Measurements from ENCODE around the gene RAB19.

RAB19 gene

DNA sequence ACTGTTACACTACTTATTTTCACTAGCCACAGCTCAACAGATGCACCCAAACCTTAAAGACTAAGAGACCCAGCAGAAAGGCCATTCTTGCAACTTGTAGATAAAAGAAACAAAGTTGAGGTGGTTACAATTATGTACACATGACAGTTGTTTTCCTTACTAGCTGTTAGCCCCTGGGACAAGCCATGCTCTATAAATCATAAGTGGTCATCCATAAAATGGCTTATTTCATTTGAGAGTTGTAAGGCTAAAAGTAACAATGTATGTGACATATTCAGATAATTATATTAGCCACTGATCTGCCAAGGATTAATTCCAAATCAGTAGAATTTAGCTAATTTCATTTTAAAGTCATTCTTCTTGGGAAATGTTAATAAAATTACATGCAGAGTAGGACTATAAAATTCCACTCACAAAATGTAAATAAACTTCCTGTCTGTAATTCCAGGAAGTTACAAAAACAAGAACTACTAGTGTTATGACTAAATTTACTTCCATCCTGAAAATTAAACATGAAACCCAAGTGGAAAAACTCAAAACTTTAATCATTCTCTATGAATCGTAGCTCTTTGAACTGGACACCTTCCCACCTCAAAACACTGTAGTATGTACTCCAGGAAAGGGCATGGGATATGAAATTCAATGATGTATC lies 18.8 kb upstream of the RAB19 start:
- H3K4me3 ChIP-seq (ENCODE audit: low read depth, low read length), result no peak overlapping the region
- peaks cover 10 to 17% of the 10 kb centered on the region in 2 experiments; a peak in 2 of 3 replicates for H3K36me3 ChIP-seq (ENCODE audit: control insufficient read depth in 2 of 2, insufficient read depth in 1 of 2, low read length in 2 of 2)
- TF ChIP-seq FEZF1 (tag by site-specific recombination; IDR thresholded peaks at IDR 0.05) (peak; percentile 40; the same call in 1 of the 2 replicates), WT1 (tag by site-specific recombination; IDR thresholded peaks at IDR 0.05) (peak; percentile 58), OSR2 (tag by site-specific recombination; IDR thresholded peaks at IDR 0.05) (peak; percentile 84), OVOL3 (tag by site-specific recombination; IDR thresholded peaks at IDR 0.05) (0 out of 2 replicates have a peak, but pooled peaks have one; percentile 62), ZXDB (tag by site-specific recombination; IDR thresholded peaks at IDR 0.05) (0 out of 2 replicates have a peak, but pooled peaks have one; percentile 23), ZEB2 (tag by site-specific recombination; IDR thresholded peaks at IDR 0.05) (no peak), SCRT2 (tag by site-specific recombination; IDR thresholded peaks at IDR 0.05) (peak; percentile 38; the same call in 1 of the 2 replicates), IKZF3 (tag by site-specific recombination; IDR thresholded peaks at IDR 0.05) (no peak), ZNF121 (tag by site-specific recombination; IDR thresholded peaks at IDR 0.05) (no peak), GLIS2 (tag by site-specific recombination; IDR thresholded peaks at IDR 0.05) (no peak), KLF10 (tag by site-specific recombination; IDR thresholded peaks at IDR 0.05) (no peak)
- TF ChIP-seq, protein P1, sequence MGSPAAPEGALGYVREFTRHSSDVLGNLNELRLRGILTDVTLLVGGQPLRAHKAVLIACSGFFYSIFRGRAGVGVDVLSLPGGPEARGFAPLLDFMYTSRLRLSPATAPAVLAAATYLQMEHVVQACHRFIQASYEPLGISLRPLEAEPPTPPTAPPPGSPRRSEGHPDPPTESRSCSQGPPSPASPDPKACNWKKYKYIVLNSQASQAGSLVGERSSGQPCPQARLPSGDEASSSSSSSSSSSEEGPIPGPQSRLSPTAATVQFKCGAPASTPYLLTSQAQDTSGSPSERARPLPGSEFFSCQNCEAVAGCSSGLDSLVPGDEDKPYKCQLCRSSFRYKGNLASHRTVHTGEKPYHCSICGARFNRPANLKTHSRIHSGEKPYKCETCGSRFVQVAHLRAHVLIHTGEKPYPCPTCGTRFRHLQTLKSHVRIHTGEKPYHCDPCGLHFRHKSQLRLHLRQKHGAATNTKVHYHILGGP (tag by site-specific recombination; IDR thresholded peaks at IDR 0.05), result peak; percentile 59
- TF ChIP-seq, protein P2, sequence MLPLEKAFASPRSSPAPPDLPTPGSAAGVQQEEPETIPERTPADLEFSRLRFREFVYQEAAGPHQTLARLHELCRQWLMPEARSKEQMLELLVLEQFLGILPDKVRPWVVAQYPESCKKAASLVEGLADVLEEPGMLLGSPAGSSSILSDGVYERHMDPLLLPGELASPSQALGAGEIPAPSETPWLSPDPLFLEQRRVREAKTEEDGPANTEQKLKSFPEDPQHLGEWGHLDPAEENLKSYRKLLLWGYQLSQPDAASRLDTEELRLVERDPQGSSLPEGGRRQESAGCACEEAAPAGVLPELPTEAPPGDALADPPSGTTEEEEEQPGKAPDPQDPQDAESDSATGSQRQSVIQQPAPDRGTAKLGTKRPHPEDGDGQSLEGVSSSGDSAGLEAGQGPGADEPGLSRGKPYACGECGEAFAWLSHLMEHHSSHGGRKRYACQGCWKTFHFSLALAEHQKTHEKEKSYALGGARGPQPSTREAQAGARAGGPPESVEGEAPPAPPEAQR (tag by site-specific recombination; IDR thresholded peaks at IDR 0.05), result no peak
- TF ChIP-seq, protein P3, sequence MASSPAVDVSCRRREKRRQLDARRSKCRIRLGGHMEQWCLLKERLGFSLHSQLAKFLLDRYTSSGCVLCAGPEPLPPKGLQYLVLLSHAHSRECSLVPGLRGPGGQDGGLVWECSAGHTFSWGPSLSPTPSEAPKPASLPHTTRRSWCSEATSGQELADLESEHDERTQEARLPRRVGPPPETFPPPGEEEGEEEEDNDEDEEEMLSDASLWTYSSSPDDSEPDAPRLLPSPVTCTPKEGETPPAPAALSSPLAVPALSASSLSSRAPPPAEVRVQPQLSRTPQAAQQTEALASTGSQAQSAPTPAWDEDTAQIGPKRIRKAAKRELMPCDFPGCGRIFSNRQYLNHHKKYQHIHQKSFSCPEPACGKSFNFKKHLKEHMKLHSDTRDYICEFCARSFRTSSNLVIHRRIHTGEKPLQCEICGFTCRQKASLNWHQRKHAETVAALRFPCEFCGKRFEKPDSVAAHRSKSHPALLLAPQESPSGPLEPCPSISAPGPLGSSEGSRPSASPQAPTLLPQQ (tag by site-specific recombination; IDR thresholded peaks at IDR 0.05), result no peak
- TF ChIP-seq, protein P4, sequence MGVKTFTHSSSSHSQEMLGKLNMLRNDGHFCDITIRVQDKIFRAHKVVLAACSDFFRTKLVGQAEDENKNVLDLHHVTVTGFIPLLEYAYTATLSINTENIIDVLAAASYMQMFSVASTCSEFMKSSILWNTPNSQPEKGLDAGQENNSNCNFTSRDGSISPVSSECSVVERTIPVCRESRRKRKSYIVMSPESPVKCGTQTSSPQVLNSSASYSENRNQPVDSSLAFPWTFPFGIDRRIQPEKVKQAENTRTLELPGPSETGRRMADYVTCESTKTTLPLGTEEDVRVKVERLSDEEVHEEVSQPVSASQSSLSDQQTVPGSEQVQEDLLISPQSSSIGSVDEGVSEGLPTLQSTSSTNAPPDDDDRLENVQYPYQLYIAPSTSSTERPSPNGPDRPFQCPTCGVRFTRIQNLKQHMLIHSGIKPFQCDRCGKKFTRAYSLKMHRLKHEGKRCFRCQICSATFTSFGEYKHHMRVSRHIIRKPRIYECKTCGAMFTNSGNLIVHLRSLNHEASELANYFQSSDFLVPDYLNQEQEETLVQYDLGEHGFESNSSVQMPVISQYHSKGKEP (tag by site-specific recombination; IDR thresholded peaks at IDR 0.05), result peak; percentile 70
- TF ChIP-seq, protein P5, sequence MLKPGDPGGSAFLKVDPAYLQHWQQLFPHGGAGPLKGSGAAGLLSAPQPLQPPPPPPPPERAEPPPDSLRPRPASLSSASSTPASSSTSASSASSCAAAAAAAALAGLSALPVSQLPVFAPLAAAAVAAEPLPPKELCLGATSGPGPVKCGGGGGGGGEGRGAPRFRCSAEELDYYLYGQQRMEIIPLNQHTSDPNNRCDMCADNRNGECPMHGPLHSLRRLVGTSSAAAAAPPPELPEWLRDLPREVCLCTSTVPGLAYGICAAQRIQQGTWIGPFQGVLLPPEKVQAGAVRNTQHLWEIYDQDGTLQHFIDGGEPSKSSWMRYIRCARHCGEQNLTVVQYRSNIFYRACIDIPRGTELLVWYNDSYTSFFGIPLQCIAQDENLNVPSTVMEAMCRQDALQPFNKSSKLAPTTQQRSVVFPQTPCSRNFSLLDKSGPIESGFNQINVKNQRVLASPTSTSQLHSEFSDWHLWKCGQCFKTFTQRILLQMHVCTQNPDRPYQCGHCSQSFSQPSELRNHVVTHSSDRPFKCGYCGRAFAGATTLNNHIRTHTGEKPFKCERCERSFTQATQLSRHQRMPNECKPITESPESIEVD (tag by site-specific recombination; IDR thresholded peaks at IDR 0.05), result peak; percentile 86
- TF ChIP-seq, protein P6, sequence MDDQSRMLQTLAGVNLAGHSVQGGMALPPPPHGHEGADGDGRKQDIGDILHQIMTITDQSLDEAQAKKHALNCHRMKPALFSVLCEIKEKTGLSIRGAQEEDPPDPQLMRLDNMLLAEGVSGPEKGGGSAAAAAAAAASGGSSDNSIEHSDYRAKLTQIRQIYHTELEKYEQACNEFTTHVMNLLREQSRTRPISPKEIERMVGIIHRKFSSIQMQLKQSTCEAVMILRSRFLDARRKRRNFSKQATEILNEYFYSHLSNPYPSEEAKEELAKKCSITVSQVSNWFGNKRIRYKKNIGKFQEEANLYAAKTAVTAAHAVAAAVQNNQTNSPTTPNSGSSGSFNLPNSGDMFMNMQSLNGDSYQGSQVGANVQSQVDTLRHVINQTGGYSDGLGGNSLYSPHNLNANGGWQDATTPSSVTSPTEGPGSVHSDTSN (CRISPR knock-in tag; IDR thresholded peaks at IDR 0.05), result no peak
- H3K27ac ChIP-seq (ENCODE audit: extremely low read depth, low read depth, low read length), result no peak overlapping the region
- ChIA-PET CTCF (interaction anchor here (0.6 to 0.9 kb wide), 2 partner anchors 59 to 169 kb away, joined by 3 read pairs; no protein-coding TSS in a partner anchor), POLR2A (interaction anchor here (0.6 to 1.5 kb wide), 2 partner anchors 9 to 92 kb away, joined by 5 to 7 read pairs; no protein-coding TSS in a partner anchor)
- H3K9me3 ChIP-seq (ENCODE audit: control insufficient read depth, insufficient read depth, low read depth, low read length), result no peaks in the 10 kb centered on the region
- H3K4me1 ChIP-seq (ENCODE audit: control insufficient read depth, insufficient read depth, low read length), result peaks cover 7% of the 10 kb centered on the region

All from HEK293 (cell line).